ENCODE data around the gene RBP3. TPM values are rescaled to one million over a fixed set of nuclear protein-coding genes. Genes with fewer than 3 reads are reported as not detected.

The RBP3 gene
- total RNA-seq, 1 donor from 2014 or later: not detected

DNA sequence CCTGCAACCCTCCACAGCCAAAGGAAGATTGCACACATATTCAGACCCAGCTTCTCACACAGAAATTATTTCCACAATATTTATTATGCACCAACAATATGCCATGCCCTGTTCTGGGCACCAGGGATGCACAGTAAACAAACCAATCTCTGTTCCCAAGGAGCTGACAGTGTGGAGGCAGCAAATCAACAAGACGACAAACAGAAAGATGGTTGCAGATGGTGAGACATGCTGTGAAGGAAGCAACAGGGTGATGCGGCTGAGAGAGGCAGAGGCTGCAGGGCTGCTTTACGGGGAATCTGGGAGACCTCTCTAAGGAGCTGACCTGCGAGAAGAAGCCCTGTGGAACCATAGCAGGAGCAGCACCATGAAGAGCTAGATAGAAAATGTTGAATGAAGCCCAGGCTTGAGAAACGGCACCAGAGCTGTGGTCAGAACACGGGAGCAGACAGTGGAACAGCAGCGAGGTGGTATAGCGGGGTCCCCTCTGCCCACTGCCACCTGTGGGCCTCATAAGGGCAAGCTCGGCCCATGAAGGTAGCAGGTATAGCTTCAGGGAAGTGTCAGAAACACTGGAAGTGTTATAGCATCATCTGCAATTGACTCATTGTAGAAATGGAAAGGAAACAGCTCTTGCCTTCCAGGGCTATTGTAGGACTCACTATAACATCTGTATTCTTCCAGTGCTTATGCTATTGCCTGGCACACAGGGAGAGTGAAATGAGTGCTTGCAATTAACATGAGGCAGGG lies 17.4 kb downstream of the RBP3 start:
- Histone ChIP-seq H3K36me3 (ENCODE audit: control insufficient read depth, insufficient read depth, low read length) (no peaks in the 10 kb centered on the region), H3K27me3 (ENCODE audit: control insufficient read depth, insufficient read depth, low read length) (peaks cover 4% of the 10 kb centered on the region), H3K4me3 (ENCODE audit: low read depth, low read length) (no peak overlapping the region)
- FAIRE-seq (no peak), DNase-seq (ENCODE audit: low read depth) (no peak)
- TF ChIP-seq, protein P1, sequence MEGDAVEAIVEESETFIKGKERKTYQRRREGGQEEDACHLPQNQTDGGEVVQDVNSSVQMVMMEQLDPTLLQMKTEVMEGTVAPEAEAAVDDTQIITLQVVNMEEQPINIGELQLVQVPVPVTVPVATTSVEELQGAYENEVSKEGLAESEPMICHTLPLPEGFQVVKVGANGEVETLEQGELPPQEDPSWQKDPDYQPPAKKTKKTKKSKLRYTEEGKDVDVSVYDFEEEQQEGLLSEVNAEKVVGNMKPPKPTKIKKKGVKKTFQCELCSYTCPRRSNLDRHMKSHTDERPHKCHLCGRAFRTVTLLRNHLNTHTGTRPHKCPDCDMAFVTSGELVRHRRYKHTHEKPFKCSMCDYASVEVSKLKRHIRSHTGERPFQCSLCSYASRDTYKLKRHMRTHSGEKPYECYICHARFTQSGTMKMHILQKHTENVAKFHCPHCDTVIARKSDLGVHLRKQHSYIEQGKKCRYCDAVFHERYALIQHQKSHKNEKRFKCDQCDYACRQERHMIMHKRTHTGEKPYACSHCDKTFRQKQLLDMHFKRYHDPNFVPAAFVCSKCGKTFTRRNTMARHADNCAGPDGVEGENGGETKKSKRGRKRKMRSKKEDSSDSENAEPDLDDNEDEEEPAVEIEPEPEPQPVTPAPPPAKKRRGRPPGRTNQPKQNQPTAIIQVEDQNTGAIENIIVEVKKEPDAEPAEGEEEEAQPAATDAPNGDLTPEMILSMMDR (IDR thresholded peaks at IDR 0.05; ENCODE audit: insufficient read depth, low read length, severe bottlenecking): no peak

DNA sequence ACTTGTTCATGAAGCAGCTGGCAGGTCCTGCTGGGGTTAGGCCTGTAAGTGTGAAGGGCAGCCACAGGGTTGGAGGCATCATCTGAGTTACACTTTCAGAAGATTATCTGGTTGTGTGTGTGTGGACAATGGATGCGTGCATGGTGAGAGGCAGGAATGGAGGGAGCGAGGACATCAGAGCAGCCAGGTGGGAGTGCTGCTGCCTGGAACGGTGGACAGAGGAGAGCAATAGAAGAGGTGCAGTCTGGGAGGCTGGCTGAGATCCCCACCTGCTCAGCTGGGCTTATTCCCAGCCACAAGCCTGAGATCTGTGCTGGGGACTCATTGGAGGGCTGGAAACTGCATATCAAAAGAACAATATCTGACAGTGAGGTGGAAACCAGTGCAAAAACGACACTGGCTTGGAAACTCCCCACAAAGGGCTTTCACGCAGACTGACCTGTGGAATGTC lies 18.0 kb downstream of the RBP3 start:
- DNase-seq (ENCODE audit: low read depth) (no peak), FAIRE-seq (no peak)
- TF ChIP-seq, protein P1 (IDR thresholded peaks at IDR 0.05; ENCODE audit: insufficient read depth, low read length, severe bottlenecking): no peak
- peaks cover 4% of the 10 kb centered on the region for H3K27me3 ChIP-seq (ENCODE audit: control insufficient read depth, insufficient read depth, low read length)
- no peaks in the 10 kb centered on the region for H3K36me3 ChIP-seq (ENCODE audit: control insufficient read depth, insufficient read depth, low read length)
- no peak overlapping the region for H3K4me3 ChIP-seq (ENCODE audit: low read depth, low read length)

DNA sequence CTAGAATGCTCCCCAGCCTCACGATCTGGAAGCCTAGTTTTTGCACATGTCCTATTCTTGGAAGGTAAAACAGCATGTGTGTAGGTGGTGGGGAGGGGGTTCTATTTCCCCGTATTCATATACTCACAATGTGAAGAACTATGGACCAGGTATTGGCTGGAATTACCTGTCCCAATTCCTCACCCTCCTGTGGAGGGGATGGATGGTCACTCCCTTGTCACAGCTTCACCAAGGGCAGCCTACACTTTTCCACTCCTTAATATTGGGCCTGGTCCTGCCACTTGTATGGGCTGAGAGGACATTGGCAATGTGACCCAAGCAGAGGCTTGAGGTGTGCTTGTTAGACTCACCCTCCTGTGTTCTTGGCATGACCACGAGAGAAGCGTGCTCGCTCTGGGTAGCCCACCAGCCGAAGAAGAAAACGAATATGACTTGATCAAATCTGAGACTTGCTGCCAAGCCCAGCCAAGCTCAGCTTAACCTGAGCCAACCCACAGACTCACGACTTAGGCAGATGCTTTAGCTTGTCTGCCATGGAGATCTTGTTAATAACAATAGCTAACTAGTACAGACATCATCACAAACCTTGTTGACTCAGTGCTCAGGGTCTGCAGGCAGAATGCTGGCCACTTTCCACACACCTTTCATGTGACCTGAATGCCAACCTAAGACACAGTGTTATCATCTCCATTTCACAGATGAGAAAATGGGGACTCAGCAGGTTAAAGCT lies 18.7 kb downstream of the RBP3 start:
- Histone ChIP-seq H3K27me3 (ENCODE audit: control insufficient read depth, insufficient read depth, low read length) (peaks cover 4% of the 10 kb centered on the region), H3K36me3 (ENCODE audit: control insufficient read depth, insufficient read depth, low read length) (no peaks in the 10 kb centered on the region), H3K4me3 (ENCODE audit: low read depth, low read length) (no peak overlapping the region)
- TF ChIP-seq, protein P1 (IDR thresholded peaks at IDR 0.05; ENCODE audit: insufficient read depth, low read length, severe bottlenecking): no peak
- FAIRE-seq (no peak), DNase-seq (ENCODE audit: low read depth) (no peak)

DNA sequence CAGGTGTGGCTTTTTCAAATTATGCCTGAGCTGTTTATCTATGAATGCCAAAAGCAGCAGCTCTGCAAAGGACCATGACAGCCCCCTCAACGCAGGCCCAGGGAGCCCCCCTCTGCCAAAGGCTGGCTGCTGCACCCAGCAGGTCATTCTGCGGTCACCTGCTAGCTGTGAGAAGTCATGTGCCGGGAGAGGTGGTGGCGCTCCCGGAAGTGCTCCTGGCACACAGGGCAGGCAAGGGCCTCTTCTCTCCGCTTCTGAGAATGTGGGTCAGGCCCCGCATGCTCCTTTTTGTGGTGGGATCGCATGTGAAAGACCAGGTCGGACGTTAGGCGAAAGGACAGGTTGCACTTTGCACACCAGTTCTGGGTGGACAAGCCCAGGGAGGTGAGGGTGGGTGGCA lies 19.5 kb downstream of the RBP3 start:
- H3K4me3 ChIP-seq (ENCODE audit: low read depth, low read length): no peak overlapping the region
- H3K27me3 ChIP-seq (ENCODE audit: control insufficient read depth, insufficient read depth, low read length): peaks cover 4% of the 10 kb centered on the region
- H3K36me3 ChIP-seq (ENCODE audit: control insufficient read depth, insufficient read depth, low read length): no peaks in the 10 kb centered on the region
- FAIRE-seq: no peak
- DNase-seq (ENCODE audit: low read depth): no peak
- TF ChIP-seq, protein P1 (IDR thresholded peaks at IDR 0.05; ENCODE audit: insufficient read depth, low read length, severe bottlenecking): no peak

DNA sequence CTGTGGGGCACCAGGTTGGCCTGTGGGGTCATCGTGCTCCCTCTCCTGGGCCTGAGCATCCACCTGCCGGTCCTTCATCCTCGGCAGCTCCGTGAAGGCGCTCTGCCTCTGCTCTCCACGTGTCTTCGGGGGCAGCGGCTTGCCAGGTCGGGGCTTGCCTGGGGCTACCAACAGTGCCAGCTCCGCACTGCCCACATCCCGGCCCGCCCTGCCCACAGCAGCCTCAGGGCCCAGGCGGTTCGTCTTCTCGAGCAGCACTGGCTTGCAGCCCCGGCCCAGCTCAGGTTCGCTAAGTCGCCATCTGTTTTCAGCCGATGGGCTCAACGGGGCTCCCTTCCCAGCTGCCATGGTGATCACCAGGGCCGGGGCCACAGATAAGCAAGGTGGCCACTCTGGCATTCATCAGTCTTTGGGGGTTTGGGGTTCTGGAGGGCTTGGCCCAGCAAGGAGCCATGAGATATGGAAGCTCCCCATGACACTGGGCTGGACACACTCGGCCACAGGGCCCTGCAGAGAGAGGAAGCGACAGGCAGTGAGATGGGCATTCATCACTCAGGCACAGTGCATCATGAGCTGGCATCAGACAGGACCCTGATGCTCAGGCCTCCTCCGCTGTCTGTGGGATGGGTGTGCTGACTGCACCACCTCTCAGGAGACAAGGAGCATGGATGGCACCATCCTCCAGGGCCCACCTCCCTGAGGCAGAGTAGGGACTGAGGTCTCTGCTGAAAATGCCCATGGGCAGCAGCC lies 20.4 kb downstream of the RBP3 start:
- FAIRE-seq (no peak), DNase-seq (ENCODE audit: low read depth) (no peak)
- peaks cover 4% of the 10 kb centered on the region for H3K27me3 ChIP-seq (ENCODE audit: control insufficient read depth, insufficient read depth, low read length)
- no peak overlapping the region for H3K4me3 ChIP-seq (ENCODE audit: low read depth, low read length)
- H3K36me3 ChIP-seq (ENCODE audit: control insufficient read depth, insufficient read depth, low read length): no peaks in the 10 kb centered on the region
- TF ChIP-seq, protein P1 (IDR thresholded peaks at IDR 0.05; ENCODE audit: insufficient read depth, low read length, severe bottlenecking): no peak
